NOMO-1 treated with DMSO at 0.1 percent for 48 hours (cell line): Measurements from ENCODE around the gene DUSP22.

ENCODE experiments used
- DNase-seq: peaks from one replicate; lab custom pipeline; 2025; ENCODE audit not compliant: unreplicated experiment; lab: John Stamatoyannopoulos, UW

Gene DUSP22, protein sequence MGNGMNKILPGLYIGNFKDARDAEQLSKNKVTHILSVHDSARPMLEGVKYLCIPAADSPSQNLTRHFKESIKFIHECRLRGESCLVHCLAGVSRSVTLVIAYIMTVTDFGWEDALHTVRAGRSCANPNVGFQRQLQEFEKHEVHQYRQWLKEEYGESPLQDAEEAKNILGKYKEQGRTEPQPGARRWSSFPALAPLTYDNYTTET

GRCh38 chr6:291697-292505, at the start of gene DUSP22:
DUSP22 (plus strand) TSS chr6:292487; CDS start chr6:292540, 53 bp downstream.
- no peak for DNase-seq

DNA sequence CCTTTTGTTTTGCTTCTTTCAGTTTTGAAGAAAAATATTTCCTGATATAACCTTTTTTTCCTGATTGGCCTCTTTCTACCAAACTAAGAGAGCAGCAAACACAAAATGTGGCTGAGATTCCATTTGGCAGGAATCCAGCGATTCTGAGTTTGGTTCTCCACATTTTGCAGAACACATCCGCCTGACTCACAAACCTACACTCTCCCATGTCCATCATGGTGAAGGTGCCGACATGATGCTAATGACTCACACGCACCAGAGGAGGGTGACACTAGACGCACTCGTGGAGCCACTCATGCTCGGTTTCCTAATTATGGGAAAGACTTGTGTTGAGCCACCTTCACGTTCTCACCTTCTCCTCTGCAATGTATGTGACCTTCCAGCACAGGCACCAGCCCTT, 45.9 kb upstream of the DUSP22 start:
- no peak for DNase-seq

GRCh38 chr6:247351-247750, 44.9 kb upstream of the DUSP22 start:
- peak; percentile 29 for DNase-seq

DNA sequence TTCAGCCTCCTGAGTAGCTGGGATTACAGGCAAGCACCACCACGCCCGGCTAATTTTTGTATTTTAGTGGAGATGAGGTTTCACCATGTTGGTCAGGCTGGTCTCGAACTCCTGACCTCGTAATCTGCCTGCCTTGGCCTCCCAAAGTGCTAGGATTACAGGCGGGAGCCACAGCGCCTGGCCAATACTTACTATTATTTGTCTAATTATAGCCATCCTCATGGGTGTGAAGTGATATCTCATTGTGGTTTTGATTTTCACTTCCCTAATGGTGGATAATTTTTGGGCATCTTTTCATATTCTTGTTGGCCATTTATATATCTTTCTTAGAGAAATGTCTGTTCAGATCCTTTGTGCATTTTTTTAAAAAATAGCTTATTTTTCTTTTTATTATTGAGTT, 44.2 kb upstream of the DUSP22 start:
- DNase-seq = peak; percentile 68

GRCh38 chr6:250676-251075, 41.6 kb upstream of the DUSP22 start:
- DNase-seq = no peak

- peak; percentile 56 for DNase-seq
Observed at GRCh38 chr6:251920-252319, 40.4 kb upstream of the DUSP22 start.

GRCh38 chr6:252775-253535, 39.3 kb upstream of the DUSP22 start:
- peak; percentile 72 for DNase-seq

DNA sequence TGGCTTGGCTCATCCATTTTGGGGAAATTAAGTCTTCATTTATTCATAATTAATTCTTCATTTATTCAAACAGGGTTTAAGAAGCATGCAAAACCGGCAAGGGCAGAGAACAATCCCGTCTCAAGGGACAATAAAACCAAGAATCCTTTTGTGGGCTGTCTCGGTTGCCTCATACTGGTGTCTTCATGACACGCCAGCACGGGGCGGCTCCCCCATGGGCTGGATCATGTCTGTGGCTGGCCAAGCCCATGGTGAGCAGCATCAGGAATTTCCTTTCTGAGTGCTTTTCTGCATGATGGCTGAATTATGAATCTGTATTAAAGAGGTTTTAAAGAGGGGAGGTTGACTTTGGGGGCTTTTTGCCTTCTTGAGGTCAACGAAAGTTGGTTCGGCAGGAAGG, 38.3 kb upstream of the DUSP22 start:
- peak; percentile 35 for DNase-seq

DNA sequence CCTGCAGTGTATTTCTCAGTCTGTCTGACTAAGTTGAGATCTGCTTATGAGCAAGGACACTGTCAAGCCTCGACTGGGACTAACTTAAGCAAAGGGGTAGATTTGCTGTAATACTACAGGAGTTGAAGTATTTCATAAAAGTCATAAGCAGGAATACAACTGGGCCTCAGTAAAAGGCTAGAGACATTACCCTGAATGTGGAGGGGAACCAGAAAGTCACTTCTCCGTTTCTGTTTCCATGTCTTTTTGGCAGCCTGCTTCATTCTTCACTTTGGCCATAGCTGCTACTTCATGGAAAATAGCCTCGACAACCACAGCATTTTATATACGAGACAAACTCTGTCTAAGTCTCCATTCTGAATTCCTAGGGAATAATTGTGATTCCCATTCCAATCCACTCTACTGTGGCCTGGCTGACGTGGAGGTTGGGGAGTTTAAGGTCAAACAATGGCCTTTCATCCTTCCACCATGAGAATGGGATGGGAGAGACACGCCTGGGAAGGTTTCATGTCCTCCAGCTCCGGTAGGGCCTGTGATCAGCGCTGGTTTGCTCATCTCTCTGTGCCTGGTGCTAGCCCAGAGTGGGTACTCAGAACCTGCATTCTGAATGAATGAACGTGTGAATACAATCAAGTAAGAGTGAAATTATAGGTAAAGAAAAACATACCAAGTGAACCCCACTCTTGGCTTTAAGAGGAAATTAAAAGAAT, 37.1 kb upstream of the DUSP22 start:
- peak; percentile 26 for DNase-seq

- no peak for DNase-seq
Observed at GRCh38 chr6:255751-256083, 36.6 kb upstream of the DUSP22 start.

DNA sequence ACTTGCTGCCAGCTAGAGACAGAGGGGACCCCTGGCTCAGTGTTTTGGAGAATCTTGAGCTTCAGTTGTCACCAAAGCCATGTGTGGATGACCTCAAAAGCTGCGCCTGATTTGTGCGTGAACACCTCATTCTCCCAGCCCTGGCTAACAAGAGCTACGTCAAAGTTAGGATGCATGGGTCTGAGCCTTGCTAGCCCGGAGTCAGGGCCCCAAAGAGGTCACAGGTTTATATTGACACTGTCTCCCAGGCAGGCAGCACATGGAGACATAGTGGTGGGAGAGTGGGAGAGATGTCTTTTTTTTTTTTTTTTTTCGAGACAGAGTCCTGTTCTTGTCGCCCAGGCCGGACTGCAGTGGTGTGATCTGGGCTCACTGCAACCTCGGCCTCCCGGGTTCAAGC, 36.1 kb upstream of the DUSP22 start:
- no peak for DNase-seq

GRCh38 chr6:257031-257725, 35.1 kb upstream of the DUSP22 start:
- no peak for DNase-seq

DNA sequence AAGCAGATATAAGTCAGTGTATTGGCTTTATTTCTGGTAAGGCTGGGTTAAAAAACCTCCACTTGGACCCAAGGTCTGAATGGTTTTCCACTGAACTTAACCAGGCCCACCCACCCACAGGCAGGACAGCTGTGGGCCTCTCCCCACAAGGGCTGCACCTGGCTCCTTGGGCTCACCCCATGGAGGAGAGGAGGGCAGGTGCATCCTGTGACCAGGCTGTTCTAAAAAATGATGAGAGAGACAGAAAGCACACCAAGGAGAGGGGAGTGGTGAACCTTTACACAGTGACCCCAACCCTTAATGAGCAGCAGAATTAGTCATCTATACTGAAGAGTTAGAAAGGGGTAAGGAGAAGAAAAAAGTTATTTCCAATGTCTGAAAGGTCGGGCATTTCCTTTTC, 34.5 kb upstream of the DUSP22 start:
- no peak for DNase-seq

- DNase-seq = no peak
Observed at GRCh38 chr6:259316-259715, 33.0 kb upstream of the DUSP22 start.

DNA sequence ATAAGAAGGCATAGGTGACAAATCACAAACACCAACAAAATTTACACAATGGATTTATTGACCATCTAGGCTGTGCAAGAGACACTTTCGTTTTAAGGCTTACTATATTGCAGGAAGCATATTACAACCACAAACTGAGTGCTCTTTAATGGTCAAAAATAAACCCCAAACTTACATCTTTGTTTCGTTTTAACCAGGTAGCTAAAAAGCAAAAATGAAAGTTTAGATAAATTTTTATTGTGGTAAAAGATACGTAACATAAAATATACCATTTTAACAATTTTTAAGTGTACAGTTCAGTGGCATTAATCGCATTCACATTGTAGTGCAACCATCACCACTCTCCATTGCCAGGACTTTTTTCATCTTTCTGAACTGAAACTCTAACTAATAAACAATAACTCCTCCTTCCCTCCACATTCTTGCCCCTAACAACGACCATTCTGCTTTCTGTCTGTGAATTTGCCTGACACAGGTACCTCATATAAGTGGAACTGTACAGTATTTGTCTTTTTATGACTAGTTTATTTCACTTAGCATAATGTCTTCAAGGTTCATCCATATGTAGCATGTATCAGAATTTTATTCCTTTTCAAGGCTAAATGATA, 32.3 kb upstream of the DUSP22 start:
- no peak for DNase-seq

GRCh38 chr6:264626-265025, 27.7 kb upstream of the DUSP22 start:
- no peak for DNase-seq

DNA sequence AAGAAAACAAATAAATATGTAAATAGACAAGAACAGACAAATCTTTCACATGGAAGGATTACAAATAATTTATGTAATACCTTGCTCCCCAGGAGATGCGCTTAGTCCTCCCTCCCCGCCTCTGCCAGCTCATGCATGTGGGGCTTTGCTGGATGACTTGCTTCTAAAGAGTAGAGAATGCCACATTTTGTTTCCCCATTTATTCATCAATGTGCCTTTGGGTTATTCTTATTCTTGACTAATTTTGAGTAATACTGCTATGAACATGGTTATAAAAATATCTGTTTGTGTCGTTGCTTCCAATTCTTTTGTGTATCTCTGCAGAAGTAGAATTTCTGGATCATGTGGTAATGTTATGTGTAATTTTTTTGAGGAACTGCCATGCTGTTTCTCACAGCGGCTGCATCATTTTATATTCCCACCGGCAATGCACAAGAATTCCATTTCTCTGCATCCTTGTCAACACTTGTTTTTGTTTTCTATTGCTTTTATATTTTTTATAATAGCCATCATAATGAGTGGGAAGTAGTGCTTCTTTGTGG, 23.8 kb upstream of the DUSP22 start:
- DNase-seq = no peak

- no peak for DNase-seq
Observed at GRCh38 chr6:273551-274058, 18.7 kb upstream of the DUSP22 start.

- no peak for DNase-seq
Observed at GRCh38 chr6:277746-278145, 14.5 kb upstream of the DUSP22 start.

GRCh38 chr6:278494-278893, 13.8 kb upstream of the DUSP22 start:
- DNase-seq = no peak
